ENCODE measurements around the gene UTP4. TPM values are rescaled to one million over a fixed set of nuclear protein-coding genes. Genes with fewer than 3 reads are reported as not detected.

The UTP4 gene
- total and polyA plus RNA-seq, 2 of the 8 experiments (the other 6 are each of a cell fraction or from before 2014, with no cell fraction given) = 101 to 118 TPM

DNA sequence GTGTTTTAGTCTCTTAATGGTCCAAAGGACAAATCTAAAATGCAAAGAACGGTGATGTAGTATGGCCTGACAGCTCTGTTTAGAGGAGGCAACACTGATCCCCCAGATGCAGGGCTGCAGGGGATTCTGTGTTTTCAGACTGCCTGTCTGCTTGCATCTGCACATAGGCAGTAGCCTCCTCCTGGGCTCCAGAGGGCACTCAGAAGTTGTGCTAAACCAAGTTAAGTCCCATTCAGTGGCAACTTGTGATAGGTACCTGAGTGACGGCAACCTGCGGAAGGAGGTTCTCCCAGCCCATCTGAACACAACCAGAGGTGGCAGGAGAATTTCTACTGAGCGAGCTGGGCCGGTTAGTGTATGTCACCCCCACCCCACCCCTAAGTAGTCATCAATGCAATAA lies 17.1 kb upstream of the UTP4 start (continued):
- TF ChIP-seq, protein P1, sequence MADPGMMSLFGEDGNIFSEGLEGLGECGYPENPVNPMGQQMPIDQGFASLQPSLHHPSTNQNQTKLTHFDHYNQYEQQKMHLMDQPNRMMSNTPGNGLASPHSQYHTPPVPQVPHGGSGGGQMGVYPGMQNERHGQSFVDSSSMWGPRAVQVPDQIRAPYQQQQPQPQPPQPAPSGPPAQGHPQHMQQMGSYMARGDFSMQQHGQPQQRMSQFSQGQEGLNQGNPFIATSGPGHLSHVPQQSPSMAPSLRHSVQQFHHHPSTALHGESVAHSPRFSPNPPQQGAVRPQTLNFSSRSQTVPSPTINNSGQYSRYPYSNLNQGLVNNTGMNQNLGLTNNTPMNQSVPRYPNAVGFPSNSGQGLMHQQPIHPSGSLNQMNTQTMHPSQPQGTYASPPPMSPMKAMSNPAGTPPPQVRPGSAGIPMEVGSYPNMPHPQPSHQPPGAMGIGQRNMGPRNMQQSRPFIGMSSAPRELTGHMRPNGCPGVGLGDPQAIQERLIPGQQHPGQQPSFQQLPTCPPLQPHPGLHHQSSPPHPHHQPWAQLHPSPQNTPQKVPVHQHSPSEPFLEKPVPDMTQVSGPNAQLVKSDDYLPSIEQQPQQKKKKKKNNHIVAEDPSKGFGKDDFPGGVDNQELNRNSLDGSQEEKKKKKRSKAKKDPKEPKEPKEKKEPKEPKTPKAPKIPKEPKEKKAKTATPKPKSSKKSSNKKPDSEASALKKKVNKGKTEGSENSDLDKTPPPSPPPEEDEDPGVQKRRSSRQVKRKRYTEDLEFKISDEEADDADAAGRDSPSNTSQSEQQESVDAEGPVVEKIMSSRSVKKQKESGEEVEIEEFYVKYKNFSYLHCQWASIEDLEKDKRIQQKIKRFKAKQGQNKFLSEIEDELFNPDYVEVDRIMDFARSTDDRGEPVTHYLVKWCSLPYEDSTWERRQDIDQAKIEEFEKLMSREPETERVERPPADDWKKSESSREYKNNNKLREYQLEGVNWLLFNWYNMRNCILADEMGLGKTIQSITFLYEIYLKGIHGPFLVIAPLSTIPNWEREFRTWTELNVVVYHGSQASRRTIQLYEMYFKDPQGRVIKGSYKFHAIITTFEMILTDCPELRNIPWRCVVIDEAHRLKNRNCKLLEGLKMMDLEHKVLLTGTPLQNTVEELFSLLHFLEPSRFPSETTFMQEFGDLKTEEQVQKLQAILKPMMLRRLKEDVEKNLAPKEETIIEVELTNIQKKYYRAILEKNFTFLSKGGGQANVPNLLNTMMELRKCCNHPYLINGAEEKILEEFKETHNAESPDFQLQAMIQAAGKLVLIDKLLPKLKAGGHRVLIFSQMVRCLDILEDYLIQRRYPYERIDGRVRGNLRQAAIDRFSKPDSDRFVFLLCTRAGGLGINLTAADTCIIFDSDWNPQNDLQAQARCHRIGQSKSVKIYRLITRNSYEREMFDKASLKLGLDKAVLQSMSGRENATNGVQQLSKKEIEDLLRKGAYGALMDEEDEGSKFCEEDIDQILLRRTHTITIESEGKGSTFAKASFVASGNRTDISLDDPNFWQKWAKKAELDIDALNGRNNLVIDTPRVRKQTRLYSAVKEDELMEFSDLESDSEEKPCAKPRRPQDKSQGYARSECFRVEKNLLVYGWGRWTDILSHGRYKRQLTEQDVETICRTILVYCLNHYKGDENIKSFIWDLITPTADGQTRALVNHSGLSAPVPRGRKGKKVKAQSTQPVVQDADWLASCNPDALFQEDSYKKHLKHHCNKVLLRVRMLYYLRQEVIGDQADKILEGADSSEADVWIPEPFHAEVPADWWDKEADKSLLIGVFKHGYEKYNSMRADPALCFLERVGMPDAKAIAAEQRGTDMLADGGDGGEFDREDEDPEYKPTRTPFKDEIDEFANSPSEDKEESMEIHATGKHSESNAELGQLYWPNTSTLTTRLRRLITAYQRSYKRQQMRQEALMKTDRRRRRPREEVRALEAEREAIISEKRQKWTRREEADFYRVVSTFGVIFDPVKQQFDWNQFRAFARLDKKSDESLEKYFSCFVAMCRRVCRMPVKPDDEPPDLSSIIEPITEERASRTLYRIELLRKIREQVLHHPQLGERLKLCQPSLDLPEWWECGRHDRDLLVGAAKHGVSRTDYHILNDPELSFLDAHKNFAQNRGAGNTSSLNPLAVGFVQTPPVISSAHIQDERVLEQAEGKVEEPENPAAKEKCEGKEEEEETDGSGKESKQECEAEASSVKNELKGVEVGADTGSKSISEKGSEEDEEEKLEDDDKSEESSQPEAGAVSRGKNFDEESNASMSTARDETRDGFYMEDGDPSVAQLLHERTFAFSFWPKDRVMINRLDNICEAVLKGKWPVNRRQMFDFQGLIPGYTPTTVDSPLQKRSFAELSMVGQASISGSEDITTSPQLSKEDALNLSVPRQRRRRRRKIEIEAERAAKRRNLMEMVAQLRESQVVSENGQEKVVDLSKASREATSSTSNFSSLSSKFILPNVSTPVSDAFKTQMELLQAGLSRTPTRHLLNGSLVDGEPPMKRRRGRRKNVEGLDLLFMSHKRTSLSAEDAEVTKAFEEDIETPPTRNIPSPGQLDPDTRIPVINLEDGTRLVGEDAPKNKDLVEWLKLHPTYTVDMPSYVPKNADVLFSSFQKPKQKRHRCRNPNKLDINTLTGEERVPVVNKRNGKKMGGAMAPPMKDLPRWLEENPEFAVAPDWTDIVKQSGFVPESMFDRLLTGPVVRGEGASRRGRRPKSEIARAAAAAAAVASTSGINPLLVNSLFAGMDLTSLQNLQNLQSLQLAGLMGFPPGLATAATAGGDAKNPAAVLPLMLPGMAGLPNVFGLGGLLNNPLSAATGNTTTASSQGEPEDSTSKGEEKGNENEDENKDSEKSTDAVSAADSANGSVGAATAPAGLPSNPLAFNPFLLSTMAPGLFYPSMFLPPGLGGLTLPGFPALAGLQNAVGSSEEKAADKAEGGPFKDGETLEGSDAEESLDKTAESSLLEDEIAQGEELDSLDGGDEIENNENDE (IDR thresholded peaks at IDR 0.05; ENCODE audit: insufficient replicate concordance, low read length) = no peak
- no peak for TF ChIP-seq PHF8 (conservative IDR thresholded peaks at IDR 0.05; ENCODE audit: low read depth, low read length)
- no peak for TF ChIP-seq KDM5A (IDR thresholded peaks at IDR 0.05; ENCODE audit: low read length)
- no peak for TF ChIP-seq SP2 (IDR thresholded peaks at IDR 0.05; ENCODE audit: low read length)
- no peak for TF ChIP-seq NANOG (IDR thresholded peaks at IDR 0.05; ENCODE audit: insufficient read depth, low read depth, low read length, poor library complexity, severe bottlenecking)
- TF ChIP-seq RXRA (IDR thresholded peaks at IDR 0.05; ENCODE audit: insufficient read depth, low read depth, low read length) = no peak
- TF ChIP-seq SIN3A (conservative IDR thresholded peaks at IDR 0.05 in 1 of 2, IDR thresholded peaks at IDR 0.05 in 1 of 2; ENCODE audit: low read depth in 1 of 2, low read length in 2 of 2) = no peak

Measured in H1 (cell line).